ENCODE data around the gene ZNF680. TPM values are rescaled to one million over a fixed set of nuclear protein-coding genes. Genes with fewer than 3 reads are reported as not detected.
"Not testable (repeated sequence)": the region's sequence is repeated elsewhere in the genome, so short reads cannot be mapped to it uniquely, and the experiment has no call there.

ZNF680 gene
- total and polyA plus RNA-seq, 2 experiments from 2014 or later = 12.2 to 13.0 TPM

DNA sequence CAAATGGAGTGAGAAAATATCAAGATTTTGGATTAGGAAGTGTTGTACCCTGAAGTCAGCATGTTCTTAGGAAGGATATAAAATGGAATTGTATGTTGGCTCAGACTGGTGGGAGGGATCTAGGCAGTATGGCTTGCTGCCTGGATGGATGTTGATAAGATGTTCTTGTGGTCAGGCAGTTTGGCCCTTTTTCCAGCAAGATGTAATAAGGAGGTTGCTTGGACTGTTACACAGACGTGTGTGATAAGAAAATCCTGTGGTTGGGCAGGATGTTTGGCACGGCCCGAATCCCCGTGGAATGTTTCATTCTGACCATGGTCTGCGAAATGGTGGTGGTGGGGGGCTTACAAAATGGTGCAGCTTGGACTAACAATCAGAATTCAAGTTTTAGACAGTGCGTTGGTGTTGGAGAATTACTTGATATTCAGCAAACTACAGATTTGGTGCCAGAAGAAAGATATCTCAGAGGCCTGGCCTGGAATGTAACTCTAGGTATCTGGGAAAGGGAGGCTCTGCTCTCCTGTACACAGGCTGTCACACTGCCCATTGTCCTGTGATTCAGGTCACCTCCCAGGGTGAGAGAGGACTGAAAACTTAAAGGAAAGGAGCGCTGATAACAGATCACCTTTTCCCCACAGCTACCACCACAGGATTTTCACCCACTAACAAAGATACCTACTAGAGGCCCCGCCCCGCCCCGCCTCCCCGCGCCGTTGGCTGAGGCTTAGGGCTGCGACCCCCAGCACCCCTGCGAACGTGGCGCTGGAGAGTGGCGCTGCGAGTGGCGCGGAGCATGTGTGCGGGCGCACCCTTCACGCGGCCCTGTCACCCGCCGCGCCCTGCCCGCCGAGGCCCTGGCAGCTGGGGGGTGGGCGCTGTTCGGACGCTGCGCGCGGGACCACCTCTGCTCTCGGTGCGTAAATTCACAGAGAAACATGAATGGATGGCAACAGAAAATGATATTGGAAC lies 19.3 kb upstream of the ZNF680 start:
- Histone ChIP-seq H3K36me3 (no peaks in the 10 kb centered on the region), H3K9me3 (ENCODE audit: low read depth) (no peaks in the 10 kb centered on the region), H3K27me3 (no peaks in the 10 kb centered on the region), H3K4me3 (no peak overlapping the region), H3K4me1 (ENCODE audit: low read depth) (no peaks in the 10 kb centered on the region), H3K27ac (no peak overlapping the region)
- TF ChIP-seq, protein P1, sequence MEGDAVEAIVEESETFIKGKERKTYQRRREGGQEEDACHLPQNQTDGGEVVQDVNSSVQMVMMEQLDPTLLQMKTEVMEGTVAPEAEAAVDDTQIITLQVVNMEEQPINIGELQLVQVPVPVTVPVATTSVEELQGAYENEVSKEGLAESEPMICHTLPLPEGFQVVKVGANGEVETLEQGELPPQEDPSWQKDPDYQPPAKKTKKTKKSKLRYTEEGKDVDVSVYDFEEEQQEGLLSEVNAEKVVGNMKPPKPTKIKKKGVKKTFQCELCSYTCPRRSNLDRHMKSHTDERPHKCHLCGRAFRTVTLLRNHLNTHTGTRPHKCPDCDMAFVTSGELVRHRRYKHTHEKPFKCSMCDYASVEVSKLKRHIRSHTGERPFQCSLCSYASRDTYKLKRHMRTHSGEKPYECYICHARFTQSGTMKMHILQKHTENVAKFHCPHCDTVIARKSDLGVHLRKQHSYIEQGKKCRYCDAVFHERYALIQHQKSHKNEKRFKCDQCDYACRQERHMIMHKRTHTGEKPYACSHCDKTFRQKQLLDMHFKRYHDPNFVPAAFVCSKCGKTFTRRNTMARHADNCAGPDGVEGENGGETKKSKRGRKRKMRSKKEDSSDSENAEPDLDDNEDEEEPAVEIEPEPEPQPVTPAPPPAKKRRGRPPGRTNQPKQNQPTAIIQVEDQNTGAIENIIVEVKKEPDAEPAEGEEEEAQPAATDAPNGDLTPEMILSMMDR (IDR thresholded peaks at IDR 0.05; ENCODE audit: low read depth, low read length) = no peak
- DNase-seq (ENCODE audit: low read depth in 1 of 2, low spot score in 1 of 2) = peak in 1 of 2 donors; percentile 100

DNA sequence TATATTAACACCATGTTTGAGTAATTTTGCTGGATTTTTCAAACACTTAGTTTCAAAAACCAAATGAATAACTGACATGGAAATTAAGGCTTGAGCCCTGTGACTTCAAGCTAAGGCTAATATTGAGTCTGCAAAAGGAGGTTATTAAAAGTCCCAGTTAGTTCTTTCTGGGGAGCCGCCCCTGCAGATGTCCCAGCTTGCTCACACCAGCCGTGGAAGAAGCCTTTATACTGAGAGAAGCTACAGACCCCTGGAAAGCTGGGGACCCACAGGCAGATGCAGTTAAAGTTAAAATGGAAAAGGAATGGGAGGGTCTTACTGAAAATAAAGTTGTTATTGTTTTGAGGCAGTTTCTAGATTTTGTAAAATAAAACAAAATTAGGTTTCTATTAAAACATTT lies 18.5 kb upstream of the ZNF680 start:
- H3K36me3 ChIP-seq = no peaks in the 10 kb centered on the region
- no peaks in the 10 kb centered on the region for H3K9me3 ChIP-seq (ENCODE audit: low read depth)
- H3K27ac ChIP-seq = no peak overlapping the region
- peak in 1 of 2 donors; percentile 52 for DNase-seq (ENCODE audit: low read depth in 1 of 2, low spot score in 1 of 2)
- H3K27me3 ChIP-seq = no peaks in the 10 kb centered on the region
- H3K4me1 ChIP-seq (ENCODE audit: low read depth) = no peaks in the 10 kb centered on the region
- no peak overlapping the region for H3K4me3 ChIP-seq
- TF ChIP-seq, protein P1 (IDR thresholded peaks at IDR 0.05; ENCODE audit: low read depth, low read length) = no peak

DNA sequence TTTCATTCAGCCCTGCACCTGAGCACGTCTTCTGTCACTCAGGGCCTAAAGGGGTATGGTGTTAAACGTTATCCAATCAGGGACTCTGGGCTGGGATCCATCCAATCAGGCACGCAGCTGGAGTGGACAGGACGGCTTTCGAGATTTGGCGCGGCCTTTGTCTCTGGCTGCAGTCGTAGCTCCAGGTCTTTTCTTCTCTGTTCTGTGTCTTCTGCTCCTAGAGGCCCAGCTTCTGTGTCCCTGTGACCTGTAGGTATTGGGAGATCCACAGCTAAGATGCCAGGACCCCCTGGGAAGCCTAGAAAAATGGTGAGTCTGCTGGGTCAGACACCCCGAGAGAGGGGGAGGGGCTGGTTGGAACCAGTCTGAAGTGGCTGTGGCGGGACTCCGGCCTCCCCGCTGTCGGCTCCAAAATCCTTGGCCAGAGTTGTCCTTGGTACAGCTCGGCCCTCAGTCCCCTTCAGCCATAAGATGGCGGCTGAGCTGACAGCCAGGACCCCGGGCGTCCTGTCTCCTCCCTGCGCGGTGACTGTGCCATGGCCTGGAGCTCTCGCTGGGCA lies 11.7 kb upstream of the ZNF680 start:
- no peaks in the 10 kb centered on the region for H3K4me1 ChIP-seq (ENCODE audit: low read depth)
- TF ChIP-seq, protein P1 (IDR thresholded peaks at IDR 0.05; ENCODE audit: low read depth, low read length) = no peak
- H3K36me3 ChIP-seq = no peaks in the 10 kb centered on the region
- DNase-seq (ENCODE audit: low read depth in 1 of 2, low spot score in 1 of 2) = peak; percentile 17 to 89
- no peaks in the 10 kb centered on the region for H3K9me3 ChIP-seq (ENCODE audit: low read depth)
- peaks cover 2% of the 10 kb centered on the region for H3K27me3 ChIP-seq
- no peak overlapping the region for H3K27ac ChIP-seq
- H3K4me3 ChIP-seq = peak overlapping the region; percentile 9

DNA sequence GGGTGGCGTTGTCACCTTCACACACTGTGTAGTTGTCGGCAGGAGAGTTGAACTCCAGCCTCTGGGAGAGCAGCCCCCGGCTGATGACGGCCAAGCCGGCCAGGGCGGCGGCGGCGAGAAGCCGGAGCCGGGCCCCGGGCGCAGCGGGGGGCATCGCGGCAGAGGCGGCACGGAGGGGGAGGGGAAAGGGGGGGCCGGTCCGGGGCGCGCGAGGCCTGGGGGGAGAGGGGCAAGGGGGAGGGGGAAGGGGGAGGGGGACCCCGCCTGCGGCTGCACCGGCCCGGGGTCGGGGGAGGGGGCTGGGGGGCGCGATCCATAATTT lies 7.4 kb upstream of the ZNF680 start:
- not testable (repeated sequence) for H3K4me1 ChIP-seq (ENCODE audit: low read depth); DNase-seq (ENCODE audit: low read depth in 1 of 2, low spot score in 1 of 2); H3K27ac ChIP-seq; H3K4me3 ChIP-seq; H3K27me3 ChIP-seq; H3K9me3 ChIP-seq (ENCODE audit: low read depth); H3K36me3 ChIP-seq

DNA sequence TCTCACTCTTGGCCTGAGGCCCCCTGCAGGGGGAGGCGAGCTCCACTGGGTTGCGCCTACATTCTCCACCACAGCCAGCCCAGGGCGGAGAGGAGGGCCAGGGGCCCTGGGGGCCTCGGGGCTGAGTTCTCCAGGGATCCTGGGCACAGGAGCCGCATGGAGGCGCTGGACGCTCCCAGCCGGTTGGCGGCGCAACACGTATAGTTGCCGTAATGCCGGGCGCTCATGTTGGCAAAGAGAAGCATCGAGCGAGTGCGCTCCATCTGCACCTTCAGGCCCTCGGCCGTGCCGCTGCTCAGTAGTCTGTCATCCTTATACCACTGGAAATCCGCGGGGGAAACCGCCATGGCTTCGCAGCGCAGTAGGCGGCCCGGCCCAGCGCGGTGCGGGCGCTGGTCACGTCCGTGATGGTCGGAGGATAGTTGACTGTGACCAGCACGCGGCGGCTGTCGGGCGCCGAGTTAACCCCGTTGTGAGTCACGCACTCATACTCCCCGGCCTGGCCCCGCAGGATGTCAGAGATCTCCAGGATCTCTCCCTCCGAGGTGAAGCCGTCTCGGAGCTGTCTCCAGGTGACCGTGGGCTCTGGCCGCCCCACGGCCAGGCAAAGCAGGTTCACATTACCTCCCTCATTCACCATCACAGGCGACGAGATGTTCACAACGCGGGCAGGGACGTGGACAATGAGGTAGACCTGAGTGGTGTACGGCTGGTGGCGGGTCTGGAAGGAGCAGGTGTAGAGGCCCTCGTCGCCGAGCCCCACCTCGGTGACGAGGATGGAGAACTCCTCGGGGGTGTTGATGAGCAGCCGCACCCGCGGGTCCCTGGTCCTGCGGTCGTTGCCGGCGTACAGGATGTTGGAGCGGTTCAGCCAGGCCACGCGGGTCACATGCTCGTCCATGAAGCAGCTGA lies 6.8 kb upstream of the ZNF680 start:
- H3K4me3 ChIP-seq; H3K4me1 ChIP-seq (ENCODE audit: low read depth); H3K36me3 ChIP-seq; H3K27ac ChIP-seq; H3K27me3 ChIP-seq; H3K9me3 ChIP-seq (ENCODE audit: low read depth): not testable (repeated sequence)
- peak in 1 of 2 donors; percentile 82 for DNase-seq (ENCODE audit: low read depth in 1 of 2, low spot score in 1 of 2)
- TF ChIP-seq, protein P1 (IDR thresholded peaks at IDR 0.05; ENCODE audit: low read depth, low read length) = peak; percentile 69

All from cardiac muscle cell (in vitro differentiated cells and primary cell).